Liver (tissue), 9 donors: ENCODE data around the gene GRAMD4. TPM values are rescaled to one million over a fixed set of nuclear protein-coding genes. Genes with fewer than 3 reads are reported as not detected.

ENCODE experiments used
- DNase-seq: peaks from one replicate; pipeline ENCODE4 v3.0.0-alpha.2; 2017; ENCODE audit warnings: low spot score
- H3K27ac ChIP-seq, 2 donors: one replicate each; pipeline ENCODE4 v1.7.0; 2013; ENCODE audit warnings: inconsistent platforms in 2 of 2, low read length in 2 of 2, control low read depth in 1 of 2, low read depth in 1 of 2, mild to moderate bottlenecking in 1 of 2
- H3K27me3 ChIP-seq, 4 donors: one replicate each; pipeline versions ENCODE4 v1.6.1 to v1.7.0; 2013; ENCODE audit warnings: low read length in 3 of 4, inconsistent platforms in 1 of 4, mild to moderate bottlenecking in 1 of 4, moderate library complexity in 1 of 4; ENCODE audit not compliant: control insufficient read depth in 4 of 4, insufficient read depth in 4 of 4
- H3K36me3 ChIP-seq, 4 donors: one replicate each; pipeline versions ENCODE4 v1.6.1 to v1.7.0; 2013; ENCODE audit warnings: low read length in 3 of 4, mild to moderate bottlenecking in 3 of 4, low read depth in 1 of 4, moderate library complexity in 1 of 4; ENCODE audit not compliant: control insufficient read depth in 4 of 4, insufficient read depth in 3 of 4
- H3K4me1 ChIP-seq, 4 donors: one replicate each; pipeline versions ENCODE4 v1.6.1 to v1.7.0; 2013; ENCODE audit warnings: low read length in 3 of 4, mild to moderate bottlenecking in 3 of 4, moderate library complexity in 1 of 4; ENCODE audit not compliant: control insufficient read depth in 4 of 4, insufficient read depth in 4 of 4
- H3K4me3 ChIP-seq, 3 donors: one replicate each; pipeline versions ENCODE4 v1.6.1 to v1.7.0; 2013; ENCODE audit warnings: low read length in 3 of 3, control low read depth in 1 of 3, low read depth in 1 of 3, mild to moderate bottlenecking in 1 of 3
- H3K9ac ChIP-seq, 2 donors: one replicate each; pipeline ENCODE4 v1.7.0; 2013; ENCODE audit warnings: low read length in 2 of 2, mild to moderate bottlenecking in 2 of 2, moderate library complexity in 2 of 2, control low read depth in 1 of 2, low read depth in 1 of 2
- H3K9me3 ChIP-seq, 4 donors: one replicate each; pipeline versions ENCODE4 v1.6.1 to v1.7.0; 2013; ENCODE audit warnings: low read length in 3 of 4; ENCODE audit not compliant: control insufficient read depth in 4 of 4
- ATF3 ChIP-seq: IDR thresholded peaks from 2 replicates; pipeline ENCODE4 v1.6.1; 2016; ENCODE audit warnings: antibody characterized with exemption
- EGR1 ChIP-seq, 2 donors: IDR thresholded peaks; 2 replicates each; pipeline ENCODE4 v1.6.1; 2016 to 2018; ENCODE audit warnings: antibody characterized with exemption in 2 of 2, low read depth in 2 of 2
- FOXA1 ChIP-seq: IDR thresholded peaks from 2 replicates; pipeline ENCODE4 v1.6.1; 2016; ENCODE audit warnings: antibody characterized with exemption
- FOXA2 ChIP-seq: IDR thresholded peaks from 2 replicates; pipeline ENCODE4 v1.6.1; 2016; ENCODE audit warnings: antibody characterized with exemption
- GABPA ChIP-seq, 2 donors: IDR thresholded peaks in 1 of 2; conservative IDR thresholded peaks in 1 of 2; 2 replicates each; pipeline ENCODE4 v1.6.1; 2016; ENCODE audit warnings: antibody characterized with exemption in 2 of 2, mild to moderate bottlenecking in 1 of 2, moderate library complexity in 1 of 2
- HNF4A ChIP-seq, 2 donors: conservative IDR thresholded peaks; 2 replicates each; pipeline ENCODE4 v1.6.1; 2016; ENCODE audit warnings: antibody characterized with exemption in 2 of 2, mild to moderate bottlenecking in 2 of 2
- MAX ChIP-seq: IDR thresholded peaks from 2 replicates; pipeline ENCODE4 v1.6.1; 2016; ENCODE audit warnings: antibody characterized with exemption
- NR2F2 ChIP-seq: IDR thresholded peaks from 2 replicates; pipeline ENCODE4 v1.6.1; 2016; ENCODE audit warnings: antibody characterized with exemption
- RAD21 ChIP-seq, 2 donors: IDR thresholded peaks; 2 replicates each; pipeline ENCODE4 v1.6.1; 2016; ENCODE audit warnings: antibody characterized with exemption in 2 of 2, mild to moderate bottlenecking in 2 of 2
- REST ChIP-seq: IDR thresholded peaks from 2 replicates; pipeline ENCODE4 v1.6.1; 2016; ENCODE audit warnings: antibody characterized with exemption, mild to moderate bottlenecking
- RXRA ChIP-seq, 2 donors: IDR thresholded peaks; 2 replicates each; pipeline ENCODE4 v1.6.1; 2017 to 2018; ENCODE audit warnings: antibody characterized with exemption in 2 of 2, mild to moderate bottlenecking in 1 of 2
- SP1 ChIP-seq: IDR thresholded peaks from 2 replicates; pipeline ENCODE4 v1.6.1; 2018; ENCODE audit warnings: antibody characterized with exemption, mild to moderate bottlenecking
- TAF1 ChIP-seq: conservative IDR thresholded peaks from 2 replicates; pipeline ENCODE4 v1.6.1; 2016; ENCODE audit warnings: antibody characterized with exemption, mild to moderate bottlenecking
- YY1 ChIP-seq: IDR thresholded peaks from 2 replicates; pipeline ENCODE4 v1.6.1; 2016; ENCODE audit warnings: antibody characterized with exemption, mild to moderate bottlenecking
- ZBTB33 ChIP-seq: IDR thresholded peaks from 2 replicates; pipeline ENCODE4 v1.6.1; 2016; ENCODE audit warnings: antibody characterized with exemption
- WGBS: extraction: QIAGEN DNeasy Blood & Tissue Kit; methylation state at CpG from one replicate; pipeline ENCODE4 v1.1.7; 2013; 5-methylcytosine and 5-hydroxymethylcytosine counted together
- polyA plus RNA-seq, 2 donors: library from polyadenylated mRNA; stranded (reverse) in 1 of 2; unstranded in 1 of 2; fragments of 200-250 nt in 1 of 2; fragments of >200 nt in 1 of 2; fragmentation: Nextera tagmentation in 1 of 2; extraction: Ambion mirVana in 1 of 2; gene quantifications; one replicate each; pipeline versions ENCODE4 v1.2.1 to v1.2.3, GENCODE V29; 2013 to 2015
- total RNA-seq, 2 donors: library from RNA; depleted of rRNA; stranded (reverse); fragments of >200 nt; gene quantifications; one replicate each; pipeline ENCODE4 v1.2.3, GENCODE V29; 2014
- TF ChIP-seq, protein P1 (sequence below): fragments of 150-350 bp; IDR thresholded peaks from 2 replicates; pipeline ENCODE4 v1.5.1; 2017; ENCODE audit warnings: improper control_type of control experiment, low read depth, low read length; ENCODE audit not compliant: missing input control
- donor health status: healthy.
- donor health status: healthy.
- donor health status: healthy.
- donor health status: healthy.
- donor health status: healthy.

GRAMD4 gene
- total and polyA plus RNA-seq, 4 donors = 2.7 to 53.5 (median 21.6) TPM

DNA sequence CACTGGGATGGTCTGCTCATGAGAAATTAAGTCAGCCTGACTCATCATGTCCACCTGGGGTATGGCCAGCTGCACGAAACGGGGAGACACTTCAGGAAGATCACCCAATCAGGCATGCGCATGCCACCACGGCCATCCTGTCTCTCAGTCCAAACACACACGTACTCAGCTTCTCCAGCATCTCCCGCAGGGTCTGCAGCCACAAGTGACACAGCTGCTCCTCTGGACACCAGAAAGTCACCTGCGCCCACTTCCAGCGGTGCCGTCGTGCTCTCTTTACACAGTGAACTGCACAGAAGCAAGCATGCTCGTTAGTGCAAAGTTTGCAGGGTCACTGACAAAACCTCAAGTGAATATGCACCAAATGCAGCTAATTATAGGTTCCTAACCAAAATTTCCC lies 99.7 kb downstream of the GRAMD4 start:
- 98% methylated on average over 11 of the region's 11 CpGs for WGBS
- Histone ChIP-seq H3K9ac (no peak overlapping the region), H3K36me3 (peaks cover 4 to 36% (median 22%) of the 10 kb centered on the region in 4 donors), H3K27ac (no peak overlapping the region), H3K27me3 (no peaks in the 10 kb centered on the region), H3K4me1 (no peaks in the 10 kb centered on the region), H3K9me3 (no peaks in the 10 kb centered on the region), H3K4me3 (no peak overlapping the region)
- DNase-seq = no peak
- no peak for TF ChIP-seq HNF4A (conservative IDR thresholded peaks at IDR 0.05)

DNA sequence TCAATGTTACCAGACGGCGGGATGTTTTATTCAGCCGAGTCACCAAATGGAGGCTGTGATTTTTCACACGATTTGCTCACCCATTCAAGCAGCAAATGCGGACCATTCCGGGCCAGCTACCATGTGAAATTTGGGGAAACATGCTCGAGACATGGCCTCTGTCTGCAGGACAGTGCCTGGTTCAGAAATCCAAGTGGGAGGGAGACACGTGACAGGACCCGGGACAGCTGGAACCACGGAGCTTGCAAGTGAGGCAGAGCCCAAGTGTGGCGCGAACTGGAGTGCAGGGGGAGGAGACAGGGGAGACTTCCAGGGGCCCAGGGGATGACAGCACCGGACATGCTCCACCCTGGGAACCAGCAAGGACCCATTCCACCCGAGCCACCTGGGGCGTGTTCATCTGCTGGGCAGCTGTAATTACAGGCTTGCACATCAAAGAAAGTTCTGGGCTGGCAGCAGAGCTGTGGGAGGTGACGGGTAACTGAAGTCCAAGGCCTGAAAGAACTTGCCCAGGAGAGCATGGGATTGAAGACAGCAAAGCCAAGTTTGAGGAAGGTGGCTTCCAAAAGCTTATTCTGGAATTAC lies 101.4 kb downstream of the GRAMD4 start:
- peaks cover 4 to 31% (median 22%) of the 10 kb centered on the region in 4 donors for H3K36me3 ChIP-seq
- H3K4me3 ChIP-seq = no peak overlapping the region
- 93% methylated on average over 16 of the region's 16 CpGs for WGBS
- no peak overlapping the region for H3K9ac ChIP-seq
- no peaks in the 10 kb centered on the region for H3K9me3 ChIP-seq
- peaks cover 2 to 16% (median 13%) of the 10 kb centered on the region in 4 donors for H3K4me1 ChIP-seq
- TF ChIP-seq SP1 = no peak
- TF ChIP-seq TAF1 = no peak
- no peak for TF ChIP-seq EGR1 (IDR thresholded peaks at IDR 0.05; ENCODE audit: low read depth in 2 of 2)
- no peak for TF ChIP-seq REST
- no peak for TF ChIP-seq NR2F2
- TF ChIP-seq, protein P1, sequence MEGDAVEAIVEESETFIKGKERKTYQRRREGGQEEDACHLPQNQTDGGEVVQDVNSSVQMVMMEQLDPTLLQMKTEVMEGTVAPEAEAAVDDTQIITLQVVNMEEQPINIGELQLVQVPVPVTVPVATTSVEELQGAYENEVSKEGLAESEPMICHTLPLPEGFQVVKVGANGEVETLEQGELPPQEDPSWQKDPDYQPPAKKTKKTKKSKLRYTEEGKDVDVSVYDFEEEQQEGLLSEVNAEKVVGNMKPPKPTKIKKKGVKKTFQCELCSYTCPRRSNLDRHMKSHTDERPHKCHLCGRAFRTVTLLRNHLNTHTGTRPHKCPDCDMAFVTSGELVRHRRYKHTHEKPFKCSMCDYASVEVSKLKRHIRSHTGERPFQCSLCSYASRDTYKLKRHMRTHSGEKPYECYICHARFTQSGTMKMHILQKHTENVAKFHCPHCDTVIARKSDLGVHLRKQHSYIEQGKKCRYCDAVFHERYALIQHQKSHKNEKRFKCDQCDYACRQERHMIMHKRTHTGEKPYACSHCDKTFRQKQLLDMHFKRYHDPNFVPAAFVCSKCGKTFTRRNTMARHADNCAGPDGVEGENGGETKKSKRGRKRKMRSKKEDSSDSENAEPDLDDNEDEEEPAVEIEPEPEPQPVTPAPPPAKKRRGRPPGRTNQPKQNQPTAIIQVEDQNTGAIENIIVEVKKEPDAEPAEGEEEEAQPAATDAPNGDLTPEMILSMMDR = no peak
- no peak for TF ChIP-seq MAX
- no peak for TF ChIP-seq RXRA (IDR thresholded peaks at IDR 0.05)
- TF ChIP-seq GABPA (IDR thresholded peaks at IDR 0.05 in 1 of 2, conservative IDR thresholded peaks at IDR 0.05 in 1 of 2) = no peak
- no peak for TF ChIP-seq FOXA2
- TF ChIP-seq FOXA1 = no peak
- no peak for TF ChIP-seq ZBTB33
- no peak for TF ChIP-seq RAD21 (IDR thresholded peaks at IDR 0.05)
- TF ChIP-seq ATF3 = no peak
- TF ChIP-seq YY1 = no peak
- no peak for TF ChIP-seq HNF4A (conservative IDR thresholded peaks at IDR 0.05)
- H3K27me3 ChIP-seq = no peaks in the 10 kb centered on the region
- no peak for DNase-seq
- no peak overlapping the region for H3K27ac ChIP-seq
